NK-92 treated with Interleukin-12 subunit alpha and Interleukin-12 subunit beta, amount 100 ng/mL, for 24 hours (cell line): ENCODE measurements around the gene AKT1.

Source experiments
- DNase-seq: peaks from one replicate; lab custom pipeline; 2025; lab: John Stamatoyannopoulos, UW

AKT1 gene

DNA sequence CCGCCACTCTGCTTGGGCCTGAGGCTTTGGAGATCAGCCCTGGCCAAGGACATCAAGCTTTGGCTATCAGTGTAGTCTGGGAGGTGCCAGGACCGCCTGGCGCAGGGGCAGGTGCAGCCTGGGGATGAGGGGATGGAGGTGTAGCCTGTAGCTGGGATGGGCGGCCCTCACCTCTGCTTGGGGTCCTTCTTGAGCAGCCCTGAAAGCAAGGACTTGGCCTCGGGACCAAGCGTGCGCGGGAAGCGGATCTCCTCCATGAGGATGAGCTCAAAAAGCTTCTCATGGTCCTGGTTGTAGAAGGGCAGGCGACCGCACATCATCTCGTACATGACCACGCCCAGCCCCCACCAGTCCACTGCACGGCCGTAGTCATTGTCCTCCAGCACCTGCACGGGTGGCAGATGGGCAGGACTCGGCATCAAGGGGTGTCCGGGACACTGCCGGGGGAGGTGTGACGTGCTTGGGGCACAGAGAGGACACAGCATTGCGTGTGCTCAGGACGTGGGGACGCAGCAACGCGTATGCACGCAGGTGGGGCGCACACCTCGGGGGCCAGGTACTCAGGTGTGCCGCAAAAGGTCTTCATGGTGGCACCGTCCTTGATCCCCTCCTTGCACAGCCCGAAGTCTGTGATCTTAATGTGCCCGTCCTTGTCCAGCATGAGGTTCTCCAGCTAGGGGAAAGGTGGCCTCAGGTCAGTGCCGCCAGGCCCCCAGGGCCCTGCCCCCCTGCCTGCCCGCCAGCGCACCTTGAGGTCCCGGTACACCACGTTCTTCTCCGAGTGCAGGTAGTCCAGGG lies 22.6 kb downstream of the AKT1 start:
- no peak for DNase-seq

DNA sequence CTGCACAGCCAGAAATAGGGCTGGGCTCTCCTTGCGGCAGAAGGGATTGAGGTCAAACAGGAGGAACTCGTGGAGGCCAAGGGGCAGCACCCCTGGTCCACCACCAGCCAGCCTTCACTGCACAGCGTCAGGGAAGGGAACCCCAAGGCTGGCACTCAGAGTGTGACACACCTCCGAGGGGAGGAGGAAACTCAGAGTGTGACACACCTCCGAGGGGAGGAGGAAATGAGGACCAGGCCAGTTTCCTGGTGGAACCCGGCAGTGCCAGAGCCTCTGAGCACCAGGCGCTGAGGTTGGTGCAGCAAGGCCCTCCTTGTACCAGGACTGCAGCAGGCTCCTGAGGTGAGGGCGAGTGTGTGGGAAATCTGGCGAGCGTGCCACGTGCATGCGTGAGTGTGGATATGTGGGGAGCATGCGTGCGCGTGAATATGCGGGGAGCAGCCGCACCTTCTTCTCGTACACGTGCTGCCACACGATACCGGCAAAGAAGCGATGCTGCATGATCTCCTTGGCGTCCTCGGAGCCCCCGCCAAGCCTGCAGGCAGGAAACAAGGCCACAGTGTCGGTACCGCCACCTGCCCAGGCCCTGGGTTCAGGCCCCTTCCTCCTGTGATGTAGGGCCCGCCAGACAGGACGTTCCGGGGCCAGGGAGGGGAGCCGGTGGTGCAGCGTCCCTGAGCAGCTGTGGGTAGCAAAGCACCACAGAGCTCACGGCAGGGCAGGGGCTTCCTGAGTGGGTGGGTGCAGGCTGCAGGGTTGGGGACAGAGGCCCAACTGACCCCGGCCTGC lies 23.4 kb downstream of the AKT1 start:
- DNase-seq = no peak

DNA sequence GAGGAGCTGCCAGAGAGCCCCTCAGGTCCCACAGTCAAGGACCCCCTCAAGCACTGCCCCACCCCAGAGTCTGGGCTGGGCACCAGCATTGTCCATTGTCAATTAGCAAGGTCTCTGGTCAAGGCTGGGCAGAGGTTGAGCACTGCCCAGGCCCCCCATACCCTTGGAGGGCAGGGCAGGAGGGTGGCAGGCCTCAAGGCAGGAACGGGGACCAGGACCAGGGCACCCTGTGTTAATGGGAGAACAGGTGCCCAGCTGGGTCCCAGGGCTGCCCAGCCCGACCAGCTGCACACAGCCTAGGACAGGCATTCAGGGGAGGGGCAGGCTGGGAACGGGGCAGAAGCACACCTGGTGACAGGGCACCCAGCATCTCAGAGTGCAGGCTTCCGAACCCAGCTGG lies 24.2 kb downstream of the AKT1 start:
- no peak for DNase-seq

DNA sequence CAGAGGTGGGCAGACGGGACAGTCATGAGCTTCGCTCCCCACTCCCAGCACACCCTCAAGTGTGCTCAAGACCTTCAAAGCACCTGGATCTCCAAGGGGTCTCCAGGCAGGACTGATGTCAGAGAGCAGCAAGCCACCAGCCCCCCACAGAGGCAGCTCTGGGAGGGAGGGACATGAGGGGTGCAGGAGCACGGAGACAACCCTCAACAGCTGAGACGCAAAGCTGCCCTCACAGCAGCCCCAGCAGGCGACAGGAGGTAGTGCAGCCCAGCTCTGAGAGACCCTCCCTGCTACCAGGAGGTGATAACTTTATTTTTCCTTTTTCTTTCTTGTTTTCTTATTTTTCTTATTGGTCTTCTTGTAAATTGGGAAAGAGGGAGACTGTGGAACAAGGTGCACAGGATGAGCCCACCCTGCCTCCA lies 24.7 kb downstream of the AKT1 start:
- no peak for DNase-seq

DNA sequence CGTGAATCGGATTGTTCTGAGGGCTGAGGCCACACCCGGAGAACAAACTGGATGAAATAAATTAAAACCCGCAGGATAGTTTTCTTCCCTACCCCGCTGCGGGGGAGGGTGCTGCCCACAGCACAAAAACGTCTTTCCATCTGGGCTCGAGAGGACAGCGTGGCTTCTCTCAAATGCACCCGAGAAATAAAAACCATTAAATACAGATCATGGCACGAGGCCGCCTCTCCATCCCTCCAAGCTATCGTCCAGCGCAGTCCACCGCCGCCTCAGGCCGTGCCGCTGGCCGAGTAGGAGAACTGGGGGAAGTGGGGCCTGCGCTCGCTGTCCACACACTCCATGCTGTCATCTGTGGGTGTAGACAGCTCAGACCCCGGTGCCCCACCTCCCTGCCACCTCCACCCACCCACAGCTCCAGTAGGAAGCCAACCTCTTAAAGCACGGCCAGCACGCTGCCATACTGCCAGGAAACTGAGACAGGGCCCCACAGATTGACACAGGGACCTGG lies 25.4 kb downstream of the AKT1 start:
- DNase-seq = no peak

DNA sequence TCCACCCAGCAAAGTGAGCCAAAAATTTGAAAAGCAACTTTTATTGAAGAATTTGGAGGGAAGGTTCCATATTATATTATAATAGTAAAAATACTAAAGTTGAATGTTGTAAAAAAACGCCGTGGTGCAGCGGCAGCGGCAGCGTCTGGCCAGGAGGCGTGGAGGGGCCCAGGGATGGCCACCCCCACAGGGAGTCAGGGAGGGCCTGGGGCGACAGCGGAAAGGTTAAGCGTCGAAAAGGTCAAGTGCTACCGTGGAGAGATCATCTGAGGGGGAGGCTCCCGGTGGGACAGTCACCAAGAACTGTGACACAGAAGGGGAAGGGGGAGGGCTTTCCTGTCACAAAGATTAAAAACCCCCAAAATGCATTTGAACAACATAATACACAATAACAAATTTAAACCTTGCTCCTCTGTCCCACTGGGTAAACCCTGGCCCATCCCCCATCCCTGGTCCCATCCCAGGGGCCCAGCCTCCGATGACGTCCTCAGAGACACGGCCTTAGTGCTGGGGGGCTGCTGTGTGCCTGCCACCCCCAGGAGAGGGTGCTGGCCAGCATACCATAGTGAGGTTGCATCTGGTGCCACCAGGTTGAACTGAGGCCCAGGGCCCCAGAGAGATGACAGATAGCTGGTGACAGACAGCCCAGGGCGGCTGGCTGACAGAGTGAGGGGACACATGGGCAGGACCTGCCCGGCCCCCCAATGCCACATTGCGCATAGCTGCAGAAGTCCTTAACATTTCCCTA lies 26.1 kb downstream of the AKT1 start:
- DNase-seq = no peak

DNA sequence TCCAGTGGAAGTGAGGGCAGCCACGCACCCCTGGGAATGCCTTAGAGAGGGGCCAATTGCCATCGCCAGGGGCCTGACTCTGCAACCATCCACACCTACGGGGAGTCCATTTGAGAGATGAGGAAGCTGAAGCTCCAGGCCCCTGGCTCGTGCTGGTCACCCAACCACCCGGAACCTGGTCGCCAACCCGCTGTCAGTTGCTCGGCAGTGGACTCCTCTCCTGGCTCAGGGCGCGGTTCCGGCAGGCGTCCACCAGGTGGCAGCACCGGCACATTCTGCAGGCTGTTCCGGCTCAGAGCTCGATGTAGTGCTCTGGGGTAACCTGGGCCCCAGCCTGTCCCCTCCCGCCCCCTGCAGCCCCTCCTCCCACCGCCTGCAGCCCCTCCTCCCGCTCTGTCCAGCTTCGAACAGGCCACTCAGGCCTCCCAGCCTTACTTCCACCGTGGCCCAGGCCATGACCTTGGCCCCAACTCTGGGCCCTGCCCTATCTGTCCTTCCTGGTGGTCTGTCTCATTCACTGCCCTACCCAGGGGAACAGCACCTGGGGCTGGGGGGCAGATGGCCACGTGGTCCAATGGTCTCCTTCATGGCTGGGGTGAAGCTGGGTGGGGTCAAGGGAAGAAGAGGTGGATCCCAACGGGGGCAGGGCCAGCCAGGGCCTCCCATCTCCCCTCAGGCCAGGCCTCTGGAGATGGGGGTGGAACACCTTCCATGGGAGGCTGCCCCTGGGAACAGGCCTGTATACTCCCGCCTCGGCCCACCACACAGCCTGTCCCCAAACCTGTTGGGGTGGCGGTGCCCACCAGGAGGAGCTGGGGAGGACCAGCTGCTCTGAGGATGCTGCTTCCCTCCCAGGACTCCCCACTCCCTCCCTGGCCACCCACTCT lies 26.9 kb downstream of the AKT1 start:
- DNase-seq = peak; percentile 61

DNA sequence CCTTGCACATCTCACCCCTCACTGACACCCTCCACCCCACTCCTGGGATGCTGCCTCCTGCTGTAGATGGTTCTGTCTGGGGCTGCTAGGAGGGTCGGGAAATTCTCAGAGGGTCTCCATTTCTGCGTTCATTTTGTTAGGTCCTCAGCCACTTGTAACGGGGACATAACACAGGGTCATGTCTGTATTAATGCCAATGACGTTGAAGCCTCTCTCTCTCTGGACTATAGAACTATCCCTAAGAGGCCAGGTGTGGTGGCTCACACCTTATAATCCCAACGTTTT lies 28.0 kb downstream of the AKT1 start:
- DNase-seq = no peak

DNA sequence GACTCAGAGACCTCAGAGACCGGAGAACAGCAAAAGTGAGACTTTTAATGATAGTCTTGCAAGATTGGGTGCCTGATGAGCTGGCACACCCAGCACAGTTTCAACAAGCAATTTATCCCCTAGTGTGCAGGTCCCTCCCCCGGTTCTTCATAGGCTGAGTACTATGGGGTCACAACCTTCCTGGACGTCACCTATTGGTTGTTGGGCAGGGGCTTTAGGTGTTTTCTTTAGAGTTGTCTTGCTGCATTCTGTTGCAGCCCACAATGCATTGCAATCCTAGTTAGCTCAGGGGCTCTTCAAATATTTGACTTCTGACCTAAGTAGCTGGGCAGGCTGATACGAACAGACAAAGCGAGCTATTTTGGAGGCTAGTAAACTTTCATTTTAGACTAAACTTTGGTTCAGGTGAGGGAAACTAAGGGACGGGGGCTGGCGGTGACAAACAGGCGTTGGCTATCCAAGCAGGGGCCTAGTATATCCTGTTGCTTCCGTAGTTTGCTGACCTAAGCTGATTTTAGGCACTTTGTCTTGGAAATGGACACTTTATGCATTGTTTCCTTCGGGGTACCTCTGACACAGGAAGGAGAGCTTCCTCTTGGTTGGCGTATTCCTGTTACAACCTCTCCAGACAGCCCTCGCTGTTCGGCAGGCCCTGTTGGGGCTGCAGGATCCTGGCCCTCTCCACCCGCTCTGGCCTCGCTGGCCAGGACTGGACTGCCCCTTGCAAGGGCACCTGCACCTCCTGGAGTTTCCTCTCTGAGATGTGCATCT lies 28.5 kb downstream of the AKT1 start:
- DNase-seq = no peak

DNA sequence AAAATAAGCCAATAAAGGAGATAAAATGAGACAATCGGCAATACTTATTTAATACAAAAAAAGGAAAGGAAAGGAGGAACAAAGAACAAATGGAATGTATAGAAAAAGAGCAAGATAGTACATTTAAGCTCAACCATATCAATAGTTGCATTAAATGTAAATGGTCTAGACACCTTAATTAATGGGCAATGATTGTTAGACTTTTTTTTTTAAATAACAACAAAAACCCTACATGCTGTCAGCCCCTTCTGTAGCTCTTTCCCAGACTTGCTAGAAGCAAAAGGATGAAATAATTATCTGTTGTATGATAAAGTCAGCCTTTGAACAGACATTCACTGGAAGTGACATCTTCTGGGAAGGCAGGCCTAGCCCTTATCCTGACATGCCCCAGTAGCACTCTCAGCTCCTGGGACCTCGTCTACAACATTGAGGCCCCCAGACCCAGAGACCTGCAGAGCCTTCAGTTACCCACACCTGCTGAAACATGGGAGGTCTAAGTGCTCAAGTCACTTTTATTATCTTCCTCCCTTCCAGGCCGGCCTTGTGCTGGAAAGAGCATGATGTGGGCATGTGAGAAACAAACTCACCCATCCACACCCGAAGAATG lies 29.2 kb downstream of the AKT1 start:
- no peak for DNase-seq

DNA sequence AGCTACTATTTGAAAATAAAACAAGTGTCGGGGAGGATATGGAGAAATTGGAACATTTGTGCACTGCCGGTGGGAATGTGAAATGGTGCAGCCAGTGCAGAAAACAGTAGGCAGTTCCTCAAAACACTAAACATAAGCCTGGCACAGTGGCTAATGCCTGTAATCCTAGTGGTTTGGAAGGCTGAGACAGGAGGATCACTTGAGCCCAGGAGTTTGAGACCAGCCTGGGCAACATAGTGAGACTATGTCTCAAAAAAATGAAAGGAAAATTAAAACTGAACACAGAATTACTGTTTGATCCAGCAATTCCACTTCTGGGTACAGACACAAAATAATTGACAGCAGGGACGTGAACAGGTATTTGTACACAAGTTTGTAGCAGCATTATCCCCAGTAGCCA lies 30.0 kb downstream of the AKT1 start:
- no peak for DNase-seq

DNA sequence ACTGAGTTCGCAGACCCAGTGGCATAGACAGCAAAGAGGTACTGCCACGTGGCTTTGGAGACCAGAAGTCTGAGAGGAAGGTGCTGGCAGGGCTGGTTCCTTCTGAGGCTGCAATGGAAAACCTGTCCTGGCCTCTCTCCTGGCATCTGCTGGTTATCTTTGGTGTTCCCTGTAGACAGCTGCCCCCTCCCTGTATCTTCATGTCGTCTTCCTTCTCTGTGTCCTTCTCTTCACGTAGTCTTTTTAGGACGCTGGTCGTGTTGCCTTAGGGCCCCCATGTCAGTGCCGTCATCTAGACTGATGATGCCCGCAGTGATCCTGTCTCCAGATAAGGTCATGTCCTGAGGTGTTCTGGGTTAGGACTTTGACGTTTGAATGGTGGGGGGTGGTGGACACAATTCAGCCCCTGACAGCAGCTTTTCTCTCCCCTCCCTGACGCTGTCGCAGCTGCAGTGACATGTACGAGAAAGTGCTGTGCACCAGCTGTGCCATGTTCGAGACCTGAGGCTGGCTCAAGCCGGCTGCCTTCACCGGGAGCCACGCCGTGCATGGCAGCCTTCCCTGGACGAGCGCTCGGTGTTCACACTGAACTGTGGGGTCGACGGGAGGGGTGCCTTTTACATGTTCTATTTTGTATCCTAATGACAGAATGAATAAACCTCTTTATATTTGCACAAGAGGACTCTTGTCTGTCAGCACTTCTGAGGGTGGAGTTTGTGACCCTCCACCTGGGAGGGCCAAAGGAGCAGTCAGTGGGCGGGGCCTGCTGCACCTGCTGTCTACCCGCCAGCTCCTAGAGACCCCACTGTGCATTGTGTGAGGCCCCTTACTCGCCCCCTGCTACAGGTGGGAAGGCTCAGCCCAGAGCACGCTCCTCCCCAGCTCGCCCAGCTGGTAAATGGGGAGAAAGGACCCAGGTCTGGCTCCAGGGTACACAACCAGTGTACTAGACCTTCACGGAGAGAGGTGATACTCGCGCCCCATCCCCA lies 36.3 kb downstream of the AKT1 start:
- no peak for DNase-seq

DNA sequence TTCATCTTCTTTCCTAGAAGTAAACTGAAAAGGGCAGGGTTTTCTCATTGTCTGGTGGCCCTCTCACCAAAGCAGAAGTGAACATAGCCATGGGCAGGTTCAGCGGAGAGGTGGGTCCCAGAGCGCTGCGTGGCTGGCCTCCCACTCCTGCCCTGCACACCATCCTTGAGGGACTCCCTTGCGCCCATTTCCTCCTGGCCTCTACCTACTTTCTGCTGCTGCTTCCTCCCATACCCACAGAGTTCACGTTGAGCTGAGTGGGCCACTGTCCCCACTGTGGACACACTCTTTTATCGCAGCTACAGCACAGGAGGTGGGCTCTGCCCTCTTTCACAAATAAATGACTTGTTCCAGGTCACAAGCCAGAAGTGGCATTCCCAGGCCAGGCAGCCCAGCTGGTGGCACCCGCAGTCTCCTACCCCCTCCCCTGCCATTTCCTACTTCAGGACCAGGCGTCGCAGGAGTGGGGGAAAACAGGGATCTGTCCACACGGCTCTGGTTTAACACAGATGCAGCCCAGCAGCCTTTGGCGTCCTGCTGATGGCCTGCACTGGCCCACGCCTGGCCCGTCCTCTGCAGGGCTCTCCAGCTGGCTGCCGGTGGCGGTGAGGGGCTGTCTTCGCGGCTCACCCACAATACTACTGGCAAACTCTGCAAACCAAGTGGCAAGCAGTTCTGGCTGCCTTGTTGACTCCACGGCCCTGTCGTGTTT lies 37.7 kb downstream of the AKT1 start:
- no peak for DNase-seq

DNA sequence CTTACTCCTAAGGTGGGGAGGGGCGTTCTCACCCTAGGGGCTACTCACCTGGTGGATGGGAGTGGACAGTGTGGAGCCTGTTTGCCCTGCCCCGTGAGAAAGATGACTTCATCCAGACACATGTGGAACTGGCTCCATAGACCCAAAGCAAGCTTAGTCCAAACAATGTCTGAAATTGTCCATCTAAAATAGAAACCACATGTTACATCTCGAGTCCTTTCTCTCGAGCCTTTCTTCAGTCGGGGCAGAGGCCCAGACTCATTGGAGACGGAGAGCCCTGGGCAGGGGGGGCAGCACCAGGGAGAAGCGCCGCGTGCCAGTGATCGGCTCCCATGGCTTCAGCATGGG lies 38.3 kb downstream of the AKT1 start:
- DNase-seq = no peak

DNA sequence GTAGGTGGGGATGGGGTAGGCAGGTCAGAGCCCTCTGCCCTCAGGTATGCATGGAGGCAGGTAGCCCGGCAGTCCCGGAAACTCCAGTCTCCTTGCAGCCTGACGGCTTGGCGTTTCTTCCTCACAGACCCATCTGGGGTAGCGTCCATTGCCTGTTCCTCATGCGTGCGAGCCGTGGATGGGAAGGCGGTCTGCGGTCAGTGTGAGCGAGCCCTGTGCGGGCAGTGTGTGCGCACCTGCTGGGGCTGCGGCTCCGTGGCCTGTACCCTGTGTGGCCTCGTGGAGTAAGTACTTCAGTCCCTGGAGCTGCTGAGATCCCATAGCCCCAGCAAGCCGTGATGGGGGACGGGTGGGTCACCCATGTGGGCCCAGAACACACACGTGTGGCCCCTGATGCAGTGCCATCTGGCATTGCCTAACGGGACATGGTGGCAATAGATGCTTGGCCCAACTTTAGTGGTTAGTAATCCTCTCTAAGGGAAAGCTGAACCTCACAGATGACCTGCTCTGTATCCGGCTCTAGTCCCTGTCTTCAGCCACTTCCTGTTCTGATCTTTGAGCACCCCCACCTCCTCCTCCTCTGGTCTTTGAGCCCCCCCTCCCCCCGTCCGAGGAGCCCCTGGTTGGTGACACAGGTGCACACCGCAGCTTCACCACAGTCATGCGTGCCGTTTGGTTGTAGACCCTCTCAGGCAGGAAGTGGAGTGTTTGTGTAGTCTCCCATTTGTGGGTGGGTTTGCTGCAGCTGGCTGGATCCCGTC lies 38.9 kb downstream of the AKT1 start:
- no peak for DNase-seq

DNA sequence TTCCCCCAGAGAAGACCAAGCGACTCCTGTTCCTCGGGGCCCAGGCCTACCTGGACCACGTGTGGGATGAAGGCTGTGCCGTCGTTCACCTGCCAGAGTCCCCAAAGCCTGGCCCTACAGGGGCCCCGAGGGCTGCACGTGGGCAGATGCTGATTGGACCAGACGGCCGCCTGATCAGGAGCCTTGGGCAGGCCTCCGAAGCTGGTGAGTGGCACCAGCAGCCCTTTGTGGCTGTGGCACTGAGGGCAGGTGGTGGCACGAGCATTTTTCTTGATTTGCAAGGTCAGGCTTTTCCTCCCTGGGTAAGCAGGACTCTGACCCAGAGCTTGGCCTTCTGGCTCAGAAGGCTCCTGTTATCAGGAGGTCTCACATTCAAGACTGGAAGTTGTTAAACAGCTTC lies 39.9 kb downstream of the AKT1 start:
- DNase-seq = no peak

DNA sequence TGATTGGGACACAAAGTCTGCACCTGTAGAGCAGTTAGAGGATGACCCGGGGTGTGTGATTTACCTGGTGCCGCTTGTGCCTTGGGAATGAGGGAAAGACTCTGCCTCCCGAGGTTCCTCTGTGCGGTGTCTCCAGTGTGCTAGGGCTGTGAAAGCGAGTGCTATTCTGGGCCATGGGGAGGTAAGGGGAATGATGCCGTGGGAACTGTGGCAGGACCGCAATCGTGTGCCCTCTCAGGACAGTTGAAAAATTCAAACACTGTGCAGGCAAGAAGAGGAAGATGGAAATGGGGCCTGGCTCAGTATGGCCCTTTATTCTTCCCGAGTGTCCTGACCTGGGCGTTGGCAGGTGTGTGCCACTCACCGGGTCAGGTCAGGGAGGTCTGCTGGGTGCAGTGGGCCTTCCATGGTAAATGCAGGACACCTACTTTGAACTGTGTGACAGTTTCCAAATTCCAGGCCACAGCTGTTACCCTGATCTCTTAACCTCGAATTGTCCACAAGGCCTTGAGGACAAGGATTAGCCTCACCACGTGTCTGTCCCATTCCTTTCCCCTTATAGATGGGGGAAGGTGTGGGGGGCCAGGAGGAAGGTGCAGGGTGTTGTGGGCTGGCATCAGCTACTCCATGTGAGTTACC lies 41.2 kb downstream of the AKT1 start:
- no peak for DNase-seq
